SK-N-MC (cell line): ENCODE data around the gene CYB5D1.

Experiments used
- EZH2 ChIP-seq: fragments of 200-600 bp; sonication (generic); IDR thresholded peaks from one replicate; pipeline ENCODE4 v1.6.1; 2017; ENCODE audit warnings: antibody characterized with exemption
- FOXP2 ChIP-seq: optimal IDR thresholded peaks from 2 replicates; pipeline ENCODE3; 2011; ENCODE audit warnings: mild to moderate bottlenecking, moderate library complexity; ENCODE audit not compliant: insufficient read depth; ENCODE audit errors: extremely low read length, control extremely low read depth
- POLR2AphosphoS5 ChIP-seq: IDR thresholded peaks from 2 replicates; pipeline ENCODE4 v1.6.1; 2012; ENCODE audit warnings: mild to moderate bottlenecking, low read depth, low read length, borderline replicate concordance

DNA sequence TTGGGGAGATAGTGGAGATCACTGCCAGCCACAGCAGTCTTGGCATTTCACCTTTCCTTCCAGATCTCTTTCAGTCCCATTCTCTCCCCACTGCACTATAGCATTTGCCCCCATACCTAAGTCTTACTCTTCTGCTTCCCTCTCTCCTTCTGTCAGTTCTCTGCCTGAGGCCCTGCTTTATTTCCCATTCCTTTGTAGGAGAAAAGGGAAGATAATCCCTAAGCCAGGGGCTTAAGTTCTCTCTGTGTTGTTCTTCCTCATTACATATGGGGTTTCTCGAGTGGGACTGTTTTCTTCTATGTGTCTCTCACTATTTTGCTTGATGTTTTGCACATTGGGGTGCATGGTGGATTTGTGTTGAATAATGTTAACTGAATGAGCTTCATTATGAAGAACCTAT lies 17.4 kb upstream of the CYB5D1 start:
- TF ChIP-seq EZH2 (no peak), POLR2AphosphoS5 (no peak), FOXP2 (no peak)
